HepG2 (cell line): ENCODE data around the gene UPB1. TPM values are rescaled to one million over a fixed set of nuclear protein-coding genes. Genes with fewer than 3 reads are reported as not detected.
A peak's percentile ranks its signal among the peaks of the same experiment; 100 is the strongest.

Experiments
- ATF2 ChIP-seq: sonication (generic); formaldehyde crosslinking; IDR thresholded peaks from 2 replicates; pipeline ENCODE4 v1.4.0; 2020; ENCODE audit warnings: missing genetic modification reagents
- DMAP1 ChIP-seq: IDR thresholded peaks from 2 replicates; pipeline ENCODE4 v1.6.1; 2016
- FOXP1 ChIP-seq, 2 experiments: fragments of 450-650 bp in 1 of 2; IDR thresholded peaks; 2 replicates each; pipeline ENCODE4 v1.6.1; 2017 to 2018; ENCODE audit warnings: antibody characterized with exemption in 1 of 2
- HNF4G ChIP-seq, 2 experiments: sonication (generic) in 1 of 2; formaldehyde crosslinking in 1 of 2; IDR thresholded peaks; 2 replicates each; pipeline versions ENCODE4 v1.4.0 to v1.6.1; 2011 to 2020; ENCODE audit warnings: borderline replicate concordance in 2 of 2, low read depth in 2 of 2, mild to moderate bottlenecking in 2 of 2, low read length in 1 of 2, missing genetic modification reagents in 1 of 2, moderate library complexity in 1 of 2
- KDM3A ChIP-seq: IDR thresholded peaks from 2 replicates; pipeline ENCODE4 v1.6.1; 2018; ENCODE audit warnings: low read depth, missing compliant biosample characterization
- KLF16 ChIP-seq, 2 experiments: sonication (generic) in 1 of 2; formaldehyde crosslinking in 1 of 2; IDR thresholded peaks; 2 replicates each; pipeline versions ENCODE4 v1.6.1 to v1.8.0; 2016 to 2023; ENCODE audit warnings: missing genetic modification reagents in 2 of 2, missing compliant biosample characterization in 1 of 2
- KLF6 ChIP-seq: IDR thresholded peaks from 2 replicates; pipeline ENCODE4 v1.8.0; 2016; ENCODE audit warnings: missing biosample characterization, missing genetic modification reagents
- KLF9 ChIP-seq: IDR thresholded peaks from 2 replicates; pipeline ENCODE4 v1.6.1; 2016; ENCODE audit warnings: low read depth
- MED13 ChIP-seq: sonication (generic); formaldehyde crosslinking; IDR thresholded peaks from 2 replicates; pipeline ENCODE4 v1.5.0; 2020; ENCODE audit warnings: missing genetic modification reagents
- MLX ChIP-seq: IDR thresholded peaks from 2 replicates; pipeline ENCODE4 v1.6.1; 2016
- NCOA2 ChIP-seq: sonication (generic); formaldehyde crosslinking; IDR thresholded peaks from 2 replicates; pipeline ENCODE4 v1.8.0; 2022; ENCODE audit warnings: inconsistent platforms
- NFAT5 ChIP-seq: sonication (generic); formaldehyde crosslinking; IDR thresholded peaks from 2 replicates; pipeline ENCODE4 v1.4.0; 2020; ENCODE audit warnings: missing genetic modification reagents
- NFIC ChIP-seq: IDR thresholded peaks from 2 replicates; pipeline ENCODE4 v1.6.1; 2012; ENCODE audit warnings: mild to moderate bottlenecking, low read length, inconsistent platforms
- PPARG ChIP-seq: conservative IDR thresholded peaks from 2 replicates; pipeline ENCODE4 v1.6.1; 2016; ENCODE audit warnings: missing biosample characterization, missing genetic modification reagents
- SNAPC2 ChIP-seq: sonication (generic); formaldehyde crosslinking; IDR thresholded peaks from 2 replicates; pipeline ENCODE4 v1.8.1; 2022; ENCODE audit warnings: mild to moderate bottlenecking, missing genetic modification reagents
- ZMYM3 ChIP-seq: sonication (generic); formaldehyde crosslinking; IDR thresholded peaks from 2 replicates; pipeline ENCODE4 v1.5.1; 2020; ENCODE audit warnings: mild to moderate bottlenecking, missing genetic modification reagents
- ZNF143 ChIP-seq: sonication (generic); formaldehyde crosslinking; IDR thresholded peaks from 2 replicates; pipeline ENCODE4 v1.4.0; 2020; ENCODE audit warnings: missing genetic modification reagents
- ZNF205 ChIP-seq: IDR thresholded peaks from 2 replicates; pipeline ENCODE4 v1.6.1; 2018; ENCODE audit warnings: missing biosample characterization, missing genetic modification reagents
- ZNF547 ChIP-seq: sonication (generic); formaldehyde crosslinking; IDR thresholded peaks from 2 replicates; pipeline ENCODE4 v1.5.1; 2020; ENCODE audit warnings: mild to moderate bottlenecking, missing genetic modification reagents
- polyA plus RNA-seq, 8 experiments: library from polyadenylated mRNA; depleted of rRNA in 3 of 8; stranded (reverse) in 7 of 8; unstranded in 1 of 8; fragments of >200 nt; fragmentation: Illumina TruSeq in 4 of 8; extraction: Trizol in 4 of 8; gene quantifications; 2 replicates each; pipeline versions ENCODE4 v1.2.1 to v1.2.3, GENCODE V29; 2011 to 2016; ENCODE audit warnings: low read depth in 4 of 8, missing spikeins in 1 of 8, mixed read lengths in 1 of 8; ENCODE audit not compliant: insufficient read depth in 1 of 8
- total RNA-seq, 5 experiments: library from RNA; depleted of rRNA; stranded (reverse); fragments of >200 nt; fragmentation: Illumina TruSeq; extraction: Trizol; gene quantifications; 2 replicates each; pipeline ENCODE4 v1.2.3, GENCODE V29; 2016; ENCODE audit warnings: low read depth in 1 of 5
- TF ChIP-seq, protein P1 (sequence below): sonication (generic); formaldehyde crosslinking; conservative IDR thresholded peaks from 2 replicates; pipeline ENCODE4 v1.8.0; 2022; ENCODE audit warnings: missing genetic modification reagents

Gene UPB1
- total and polyA plus RNA-seq, 2 of the 13 experiments (the other 11 are each of a cell fraction or from before 2014, with no cell fraction given), result 0.38 to 1.2 TPM

DNA sequence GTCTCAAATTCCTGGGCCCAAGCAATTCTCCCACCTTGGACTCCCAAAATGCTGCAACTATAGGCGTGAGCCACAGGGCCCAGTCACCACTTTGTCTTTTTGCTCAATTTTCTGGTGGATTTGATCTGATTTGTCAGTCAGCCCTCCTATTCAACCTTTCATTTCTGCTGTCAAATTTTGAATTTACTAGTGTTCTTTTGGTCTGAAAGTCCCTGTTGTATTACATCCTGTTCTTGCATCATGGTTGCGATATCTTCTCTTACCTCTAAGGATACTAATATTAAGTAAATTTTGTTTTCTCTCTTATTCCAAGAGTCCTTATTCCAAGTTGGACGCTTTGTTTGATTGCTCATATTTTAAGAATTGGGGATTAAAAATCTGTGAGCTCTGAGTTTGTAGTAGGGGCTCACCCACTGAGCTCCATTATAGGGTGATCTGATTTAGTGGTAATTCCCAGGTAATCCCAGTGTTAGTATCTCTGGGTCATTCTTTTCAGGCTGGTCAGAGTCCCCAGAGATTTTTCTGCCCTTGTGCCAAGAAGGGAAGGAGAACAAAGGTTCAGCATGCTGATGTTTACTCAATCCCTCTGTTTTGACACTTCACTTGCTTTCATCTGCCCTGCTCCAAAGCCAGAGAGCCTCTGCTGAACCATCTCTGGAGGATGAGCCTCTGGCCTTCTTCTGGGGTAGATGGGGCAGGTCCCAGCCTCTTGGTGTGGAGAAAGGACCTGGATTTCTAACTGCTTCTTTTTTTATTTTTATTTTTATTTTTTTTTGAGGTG, 10.0 kb downstream of the UPB1 start (continued):
- peak; percentile 79 for TF ChIP-seq NFIC
- TF ChIP-seq DMAP1 (CRISPR knock-in tag), result peak; percentile 57; the same call in 1 of the 2 replicates
- no peak for TF ChIP-seq NFAT5
- TF ChIP-seq NCOA2 (CRISPR knock-in tag), result peak; percentile 85
- peak; percentile 58; the same call in 1 of the 2 replicates for TF ChIP-seq ZMYM3 (CRISPR knock-in tag)
- TF ChIP-seq HNF4G (IDR thresholded peaks at IDR 0.05; ENCODE audit: borderline replicate concordance, low read depth, low read length), result peak; percentile 86
- peak; percentile 48; the same call in 1 of the 2 replicates for TF ChIP-seq HNF4G (CRISPR knock-in tag; IDR thresholded peaks at IDR 0.05; ENCODE audit: borderline replicate concordance, low read depth)
- TF ChIP-seq SNAPC2 (CRISPR knock-in tag), result 0 out of 2 replicates have a peak, but pooled peaks have one; percentile 19
- TF ChIP-seq MLX, result peak; percentile 83
- TF ChIP-seq ZNF547 (CRISPR knock-in tag), result peak; percentile 32; the same call in 1 of the 2 replicates
- TF ChIP-seq, protein P1, sequence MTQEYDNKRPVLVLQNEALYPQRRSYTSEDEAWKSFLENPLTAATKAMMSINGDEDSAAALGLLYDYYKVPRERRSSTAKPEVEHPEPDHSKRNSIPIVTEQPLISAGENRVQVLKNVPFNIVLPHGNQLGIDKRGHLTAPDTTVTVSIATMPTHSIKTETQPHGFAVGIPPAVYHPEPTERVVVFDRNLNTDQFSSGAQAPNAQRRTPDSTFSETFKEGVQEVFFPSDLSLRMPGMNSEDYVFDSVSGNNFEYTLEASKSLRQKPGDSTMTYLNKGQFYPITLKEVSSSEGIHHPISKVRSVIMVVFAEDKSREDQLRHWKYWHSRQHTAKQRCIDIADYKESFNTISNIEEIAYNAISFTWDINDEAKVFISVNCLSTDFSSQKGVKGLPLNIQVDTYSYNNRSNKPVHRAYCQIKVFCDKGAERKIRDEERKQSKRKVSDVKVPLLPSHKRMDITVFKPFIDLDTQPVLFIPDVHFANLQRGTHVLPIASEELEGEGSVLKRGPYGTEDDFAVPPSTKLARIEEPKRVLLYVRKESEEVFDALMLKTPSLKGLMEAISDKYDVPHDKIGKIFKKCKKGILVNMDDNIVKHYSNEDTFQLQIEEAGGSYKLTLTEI, result no peak
- no peak for TF ChIP-seq FOXP1 (IDR thresholded peaks at IDR 0.05)
- TF ChIP-seq FOXP1 (CRISPR knock-in tag; IDR thresholded peaks at IDR 0.05), result peak; percentile 86
- TF ChIP-seq ZNF205 (CRISPR knock-in tag), result peak; percentile 66
- 0 out of 2 replicates have a peak, but pooled peaks have one; percentile 38 for TF ChIP-seq ATF2 (CRISPR knock-in tag)
- TF ChIP-seq KLF9, result no peak
- peak; percentile 50; the same call in 1 of the 2 replicates for TF ChIP-seq MED13 (CRISPR knock-in tag)
- TF ChIP-seq KLF16 (CRISPR knock-in tag; IDR thresholded peaks at IDR 0.05), result 0 out of 4 replicates have a peak, but pooled peaks of 1 of the 2 experiments have one; percentile 18
- 0 out of 2 replicates have a peak, but pooled peaks have one; percentile 30 for TF ChIP-seq KLF6 (CRISPR knock-in tag)
- peak; percentile 95 for TF ChIP-seq PPARG (CRISPR knock-in tag)
- no peak for TF ChIP-seq ZNF143 (CRISPR knock-in tag)
- TF ChIP-seq KDM3A (CRISPR knock-in tag), result peak; percentile 63; the same call in 1 of the 2 replicates
